ENCODE results near the gene UBE2J1.
"Not testable (repeated sequence)": the region's sequence is repeated elsewhere in the genome, so short reads cannot be mapped to it uniquely, and the experiment has no call there.

Gene UBE2J1, protein sequence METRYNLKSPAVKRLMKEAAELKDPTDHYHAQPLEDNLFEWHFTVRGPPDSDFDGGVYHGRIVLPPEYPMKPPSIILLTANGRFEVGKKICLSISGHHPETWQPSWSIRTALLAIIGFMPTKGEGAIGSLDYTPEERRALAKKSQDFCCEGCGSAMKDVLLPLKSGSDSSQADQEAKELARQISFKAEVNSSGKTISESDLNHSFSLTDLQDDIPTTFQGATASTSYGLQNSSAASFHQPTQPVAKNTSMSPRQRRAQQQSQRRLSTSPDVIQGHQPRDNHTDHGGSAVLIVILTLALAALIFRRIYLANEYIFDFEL

DNA sequence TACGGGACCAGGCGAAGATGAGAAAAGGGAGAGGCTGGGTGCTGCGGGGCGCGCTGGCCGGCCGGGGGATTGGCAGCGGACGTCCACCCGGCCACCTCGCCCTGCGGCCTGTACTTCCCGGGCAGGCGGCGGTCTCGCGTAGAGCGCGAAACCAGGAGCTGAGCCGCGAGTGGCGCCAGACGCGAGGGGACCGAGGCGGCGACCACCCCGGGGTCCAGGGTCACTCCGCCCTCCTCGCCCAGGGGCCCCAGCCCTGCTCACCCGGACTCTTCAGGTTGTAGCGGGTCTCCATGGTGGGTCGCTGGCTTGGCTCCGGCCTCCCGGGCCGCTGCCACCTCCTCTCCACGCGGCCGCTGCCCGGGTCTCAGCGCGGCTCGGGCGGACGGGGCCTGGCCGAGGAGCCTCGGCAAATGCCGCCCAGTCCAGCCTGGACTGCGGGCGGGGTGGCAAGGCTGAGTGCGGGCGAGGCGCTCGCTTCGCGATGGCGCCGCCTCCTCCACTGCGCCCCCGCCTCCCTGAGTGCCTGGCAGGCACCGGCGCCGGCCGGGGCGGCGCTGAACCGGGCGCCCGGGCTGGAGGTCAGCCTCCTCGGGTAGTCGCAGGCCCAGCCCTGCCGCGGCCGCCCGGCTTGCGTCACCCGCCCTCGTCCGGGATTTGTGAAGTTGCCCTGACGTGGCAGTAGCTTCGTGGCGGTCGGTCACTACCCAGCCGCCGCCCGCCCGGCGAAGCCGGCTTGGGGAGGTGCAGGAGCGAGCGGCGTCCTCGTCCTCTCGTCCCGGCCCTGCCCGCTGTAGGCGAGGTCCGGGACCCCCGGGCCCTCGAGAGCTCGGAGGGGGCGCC lies at the start of gene UBE2J1:
Gene UBE2J1 (minus strand): TSS at position 445 of the 840 bp plus-strand sequence. CDS start 153 bp downstream, at position 292.
- peak; percentile 60 for DNase-seq

DNA sequence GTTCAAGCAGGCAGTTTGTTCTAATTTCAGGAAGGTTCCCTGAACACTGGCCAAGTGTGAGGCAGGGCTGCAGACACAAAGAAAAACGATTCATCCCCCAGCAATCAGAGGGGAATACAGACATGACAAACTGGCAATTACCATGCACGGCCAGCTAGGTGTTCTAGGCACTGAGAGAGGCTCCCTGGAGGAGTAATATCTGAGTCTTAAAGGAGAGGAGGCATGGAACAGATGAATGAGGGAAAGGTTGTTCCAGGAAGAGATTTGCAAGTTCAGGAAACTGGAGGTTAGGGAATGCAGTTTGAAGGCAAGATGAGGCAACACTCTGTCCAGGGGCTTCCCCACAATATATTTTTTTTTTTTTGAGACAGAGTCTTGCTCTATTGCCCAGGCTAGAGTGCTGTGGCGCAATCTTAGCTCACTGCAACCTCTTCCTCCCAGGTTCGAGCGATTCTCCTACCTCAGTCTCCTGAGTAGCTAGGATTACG lies 48.4 kb upstream of the UBE2J1 start:
- no peak for DNase-seq

DNA sequence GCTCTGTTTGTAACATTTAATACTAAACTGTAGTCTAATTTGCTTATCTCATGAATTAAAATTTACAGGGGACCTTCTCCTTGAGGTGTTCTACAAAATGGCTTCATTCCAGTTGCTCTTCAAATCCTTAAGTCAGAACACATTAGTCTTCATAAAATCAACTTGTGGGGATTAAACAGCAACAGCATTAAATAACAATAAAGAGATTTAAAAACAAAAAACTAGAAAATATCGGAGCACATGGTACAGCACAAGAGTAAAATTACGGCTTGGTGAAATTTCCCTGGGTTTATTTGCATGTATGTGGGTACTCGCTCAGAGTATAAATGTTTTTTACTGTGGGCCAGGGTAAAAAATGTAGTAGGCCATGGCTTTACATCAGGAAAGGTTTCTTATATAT lies 47.5 kb upstream of the UBE2J1 start:
- DNase-seq: no peak

DNA sequence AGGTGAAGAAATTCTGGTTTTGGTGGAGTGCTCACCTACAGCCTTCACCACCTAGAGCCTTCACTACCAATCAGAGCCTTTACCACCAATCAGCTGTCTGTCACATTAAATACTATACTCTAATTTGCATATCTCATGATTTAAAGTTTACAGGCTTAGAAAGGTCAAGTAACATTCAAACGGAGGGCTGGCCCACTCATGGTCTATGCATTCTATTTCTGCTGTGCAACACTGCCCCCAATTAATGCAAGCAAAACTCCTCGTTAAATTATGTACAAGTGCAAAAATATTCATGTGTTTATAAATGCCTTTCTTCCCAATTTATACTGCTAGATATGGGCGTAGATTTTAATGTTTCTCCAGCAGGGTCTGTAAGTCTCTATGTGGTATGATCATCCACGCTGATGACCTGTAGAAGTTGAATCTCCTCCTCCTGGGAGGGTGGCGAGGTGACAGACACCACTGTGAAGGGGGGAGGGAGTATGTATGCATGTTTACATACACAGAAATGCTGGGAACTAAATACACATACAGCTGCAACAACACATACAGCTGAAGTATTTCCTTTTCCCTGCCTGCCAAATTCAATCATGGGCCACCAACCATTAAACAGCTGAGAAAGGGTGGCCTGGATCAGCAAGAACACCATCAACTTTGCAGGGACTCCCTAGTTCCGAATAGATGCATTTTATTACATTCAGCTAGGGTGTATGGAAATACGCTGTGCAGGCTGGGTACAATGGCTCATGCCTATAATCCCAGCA lies 46.4 kb upstream of the UBE2J1 start:
- peak; percentile 2 for DNase-seq

GRCh38 chr6:89397884-89398283 lies 45.4 kb upstream of the UBE2J1 start:
- not testable (repeated sequence) for DNase-seq

DNA sequence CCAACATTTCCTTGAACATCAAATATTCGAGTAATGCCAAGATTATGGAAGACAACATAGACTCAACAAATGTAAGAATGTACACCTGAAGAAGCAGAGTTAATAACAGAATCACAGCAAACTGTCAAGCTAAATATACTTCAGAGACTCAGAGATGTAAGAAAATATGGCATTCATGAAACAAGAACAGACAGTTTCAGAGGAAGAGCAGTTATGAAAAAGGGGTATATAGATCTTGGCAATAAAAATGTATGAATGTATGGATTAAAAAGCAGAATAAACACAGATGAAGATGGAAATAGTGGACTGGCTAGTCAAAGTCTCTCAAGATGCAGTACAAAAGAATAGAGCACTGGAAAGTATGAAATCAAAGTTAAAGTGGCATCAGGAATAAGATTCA lies 41.1 kb upstream of the UBE2J1 start:
- no peak for DNase-seq

- no peak for DNase-seq
Observed at GRCh38 chr6:89392823-89393222, 40.3 kb upstream of the UBE2J1 start.

DNA sequence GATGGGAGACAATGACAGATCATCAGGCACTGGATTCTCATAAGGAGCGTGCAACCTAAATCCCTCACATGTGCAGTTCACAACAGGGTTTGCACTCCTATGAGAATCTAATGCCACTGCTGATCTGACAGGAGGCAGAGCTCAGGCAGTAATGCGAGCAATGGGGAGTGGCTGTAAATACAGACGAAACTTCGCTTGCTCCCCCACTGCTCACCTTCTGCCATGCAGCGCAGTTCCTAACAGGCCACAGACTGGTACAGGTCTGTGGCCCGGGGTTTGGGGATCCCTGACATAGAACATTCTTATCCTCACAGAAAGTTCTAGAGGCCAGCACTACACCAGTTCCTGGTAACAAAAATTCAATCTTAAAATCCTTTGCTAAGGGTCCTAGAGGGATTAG lies 36.3 kb upstream of the UBE2J1 start:
- no peak for DNase-seq

DNA sequence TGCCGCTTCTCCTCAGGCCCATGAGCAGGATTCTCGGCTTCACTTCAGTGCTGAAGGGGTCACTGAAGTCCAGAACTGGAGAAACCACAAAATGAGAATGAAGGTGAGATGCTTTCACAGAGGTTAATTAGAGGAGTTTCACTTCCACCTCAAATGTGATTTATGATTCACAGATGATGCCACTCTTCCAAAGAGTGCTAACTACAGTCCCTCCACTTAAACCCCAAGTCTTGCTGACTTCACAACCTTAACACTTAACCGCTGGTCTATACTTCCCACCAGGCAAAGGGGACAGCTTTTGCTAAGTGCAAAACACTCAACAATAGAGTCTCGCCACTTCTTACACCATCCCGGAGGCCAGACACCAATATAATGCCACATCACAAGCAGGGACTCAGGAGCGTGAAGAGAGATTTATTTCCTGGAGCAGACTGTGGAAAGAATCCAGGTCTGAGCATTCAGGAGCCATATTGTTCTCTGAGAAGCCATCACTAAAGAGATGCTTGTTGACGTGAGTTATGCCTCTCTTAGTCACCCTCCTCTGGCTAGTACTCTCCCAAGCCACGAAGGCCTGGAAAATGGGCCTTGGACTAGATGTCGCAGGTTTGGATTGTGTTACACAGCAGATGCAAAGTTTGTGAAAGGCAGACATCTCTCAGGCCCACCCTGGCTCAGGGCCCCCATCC lies 35.1 kb upstream of the UBE2J1 start:
- DNase-seq: no peak

GRCh38 chr6:89386917-89387491 lies 34.5 kb upstream of the UBE2J1 start:
- DNase-seq: no peak

- no peak for DNase-seq
Observed at GRCh38 chr6:89385846-89386245, 33.3 kb upstream of the UBE2J1 start.

DNA sequence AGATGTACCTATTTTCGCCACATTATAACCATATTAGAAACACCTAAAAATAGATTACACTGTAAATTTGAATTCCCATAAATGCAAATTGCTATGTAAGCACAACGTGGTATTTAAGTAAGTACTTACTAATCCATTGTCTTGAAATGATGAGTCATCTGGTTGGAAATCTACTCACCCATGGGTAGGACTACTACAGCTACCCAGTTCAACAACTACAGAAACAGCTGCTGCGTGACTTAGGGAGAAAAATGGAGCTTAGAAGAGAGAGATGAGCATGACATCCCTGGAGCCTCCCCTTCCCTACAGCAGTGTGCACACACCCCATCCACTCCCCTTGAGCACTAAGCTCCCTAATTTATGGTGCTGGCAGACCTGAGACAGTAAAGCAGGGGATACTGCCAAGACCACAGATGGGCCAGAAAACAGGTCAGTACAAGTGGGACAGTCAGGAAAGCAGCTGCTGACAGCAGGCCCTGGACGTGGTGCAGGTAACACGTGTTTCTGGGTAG lies 32.7 kb upstream of the UBE2J1 start:
- DNase-seq: peak; percentile 39

DNA sequence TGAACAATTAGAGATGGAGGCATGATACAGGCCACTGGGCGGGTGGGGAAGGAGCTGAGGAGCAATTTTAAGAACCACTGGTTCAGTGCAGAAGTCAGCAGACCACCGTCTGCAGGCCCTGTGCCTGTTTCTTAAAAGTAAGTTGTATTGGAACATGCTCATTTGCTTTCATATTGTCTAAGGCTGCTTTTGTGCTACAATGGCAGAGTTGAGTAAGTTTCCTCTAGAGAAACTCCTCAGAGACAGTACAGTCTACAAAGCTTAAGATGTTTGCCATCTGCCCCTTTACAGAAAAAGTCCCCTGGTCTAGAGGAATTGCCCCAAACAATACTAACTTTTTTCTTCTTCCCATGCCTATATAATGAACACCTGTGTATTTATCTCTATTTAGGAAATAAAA lies 28.5 kb upstream of the UBE2J1 start:
- no peak for DNase-seq

- no peak for DNase-seq
Observed at GRCh38 chr6:89379281-89379680, 26.8 kb upstream of the UBE2J1 start.

- DNase-seq: no peak
Observed at GRCh38 chr6:89378628-89379027, 26.1 kb upstream of the UBE2J1 start.

DNA sequence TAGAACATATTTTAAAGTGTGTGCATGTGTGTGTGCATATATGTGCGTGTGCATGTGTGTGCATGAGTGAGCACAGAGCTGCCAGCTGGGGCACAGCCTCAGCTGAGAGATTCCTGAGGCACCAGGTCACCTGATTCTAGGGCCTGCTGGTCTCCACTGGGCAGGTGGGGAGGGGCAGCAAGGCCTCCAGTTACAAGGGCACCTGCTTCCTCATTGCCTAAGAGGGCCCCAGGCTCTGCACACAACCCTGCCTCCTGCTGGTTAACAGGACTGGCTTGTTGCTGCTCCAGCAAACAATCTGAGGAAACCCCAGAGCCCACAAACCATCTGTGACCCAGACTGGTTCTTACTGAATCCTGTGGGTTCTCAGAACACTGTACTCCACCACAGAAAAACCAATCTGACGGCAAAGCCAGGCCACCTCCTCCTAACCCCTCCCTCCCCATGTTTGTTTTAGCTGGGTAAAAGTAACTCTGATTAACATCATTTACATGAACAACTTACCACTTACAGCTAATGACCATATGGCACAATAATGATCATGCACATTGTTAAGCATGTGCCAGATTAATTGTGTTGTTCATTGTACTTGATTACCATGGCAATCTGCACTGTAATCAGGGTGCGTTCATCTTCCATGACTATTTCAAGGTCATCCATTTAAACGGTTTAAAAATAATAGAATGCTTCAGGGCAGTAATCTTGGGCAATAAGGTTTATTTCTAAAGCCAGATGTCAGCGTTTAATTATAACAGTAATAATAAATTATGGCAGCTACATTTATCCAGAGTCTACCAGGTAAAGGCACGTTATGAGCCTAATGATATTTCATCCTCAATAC lies 23.1 kb upstream of the UBE2J1 start:
- peak; percentile 85 for DNase-seq

DNA sequence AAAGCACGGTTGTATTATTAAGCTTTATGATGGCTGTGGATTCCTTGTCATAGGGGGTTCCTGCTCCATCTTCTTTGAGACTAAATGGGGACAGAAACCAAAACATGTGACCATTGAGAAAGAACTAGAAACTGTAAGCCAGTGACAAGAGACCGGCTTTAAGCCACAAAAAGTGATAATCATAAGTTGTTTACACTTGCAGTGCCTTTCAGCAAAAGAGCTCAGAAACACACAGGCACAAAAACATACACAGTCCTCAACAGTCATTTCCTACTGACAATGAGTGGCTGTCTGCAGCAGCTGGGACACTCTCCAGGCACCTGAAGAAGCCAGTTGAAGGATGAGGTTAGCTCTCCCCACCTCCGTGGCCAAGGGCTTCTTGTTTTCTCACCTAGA lies 20.0 kb upstream of the UBE2J1 start:
- peak; percentile 50 for DNase-seq

DNA sequence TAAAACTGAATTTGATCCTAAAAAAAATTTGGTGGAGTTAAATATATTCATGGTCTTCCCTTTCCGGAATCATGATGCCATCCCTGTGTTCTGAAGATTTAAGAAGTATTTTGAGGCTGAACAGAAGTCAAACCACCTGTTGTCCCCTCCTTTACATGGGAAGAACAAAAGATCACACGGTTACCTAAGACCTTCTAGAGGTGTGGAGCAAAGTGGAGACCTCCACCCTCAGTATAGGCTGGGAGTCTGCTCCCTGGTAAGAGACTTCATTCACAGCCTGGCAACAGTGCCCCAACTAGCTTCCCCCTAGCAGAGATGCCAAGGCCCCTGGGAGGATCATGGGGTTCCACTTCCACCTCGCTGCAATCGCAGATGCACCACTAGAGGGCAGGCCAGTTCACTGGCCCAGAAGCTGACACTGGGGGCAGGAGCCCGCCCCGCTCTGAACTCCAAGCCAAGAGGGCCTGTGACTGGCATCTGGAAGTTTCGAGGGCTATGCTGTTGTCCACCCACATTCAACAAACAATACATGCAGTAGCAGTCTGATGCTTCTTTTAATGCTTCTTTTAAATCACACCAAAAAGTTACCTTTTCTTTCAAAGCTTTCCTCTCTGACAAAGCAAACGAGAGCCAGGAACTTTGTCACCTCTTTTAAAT lies 19.5 kb upstream of the UBE2J1 start:
- peak; percentile 60 for DNase-seq

- DNase-seq: no peak
Observed at GRCh38 chr6:89368999-89369398, 16.5 kb upstream of the UBE2J1 start.

DNA sequence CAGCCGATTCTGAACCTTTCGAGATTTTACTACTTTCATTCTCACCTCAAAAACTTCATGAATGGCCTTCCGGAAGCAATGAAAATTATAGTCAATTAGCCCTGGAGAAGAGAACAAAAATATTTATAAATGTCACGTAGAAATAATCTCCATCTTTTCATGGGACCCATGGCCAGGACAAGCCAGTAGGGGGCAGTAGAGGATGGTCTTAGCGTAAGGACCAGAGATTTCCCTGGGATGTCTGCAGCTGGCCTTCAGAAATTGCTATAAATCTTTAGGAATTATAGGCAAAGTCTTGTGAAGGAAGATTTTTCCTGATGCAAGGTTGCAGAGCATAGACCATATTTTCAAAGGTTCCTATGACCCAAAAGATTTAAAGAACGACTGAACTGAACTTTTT lies 15.6 kb upstream of the UBE2J1 start:
- DNase-seq: peak; percentile 8

GRCh38 chr6:89364586-89364985 lies 12.1 kb upstream of the UBE2J1 start:
- DNase-seq: no peak

Measured in NCI-H510A treated with DMSO at 0.1 percent for 48 hours (cell line).